ENCODE data around the gene CDCA5. TPM values are rescaled to one million over a fixed set of nuclear protein-coding genes. Genes with fewer than 3 reads are reported as not detected.

Gene CDCA5
- total RNA-seq, 4 donors from 2014 or later = 0.36 to 1.3 (median 1.00) TPM; not detected in 1

GRCh38 chr11:65131417-65131776, 47.6 kb upstream of the CDCA5 start:
- intact Hi-C loops (cut with DNase I; ENCODE audit: low total_unique reads) = no loop called here

DNA sequence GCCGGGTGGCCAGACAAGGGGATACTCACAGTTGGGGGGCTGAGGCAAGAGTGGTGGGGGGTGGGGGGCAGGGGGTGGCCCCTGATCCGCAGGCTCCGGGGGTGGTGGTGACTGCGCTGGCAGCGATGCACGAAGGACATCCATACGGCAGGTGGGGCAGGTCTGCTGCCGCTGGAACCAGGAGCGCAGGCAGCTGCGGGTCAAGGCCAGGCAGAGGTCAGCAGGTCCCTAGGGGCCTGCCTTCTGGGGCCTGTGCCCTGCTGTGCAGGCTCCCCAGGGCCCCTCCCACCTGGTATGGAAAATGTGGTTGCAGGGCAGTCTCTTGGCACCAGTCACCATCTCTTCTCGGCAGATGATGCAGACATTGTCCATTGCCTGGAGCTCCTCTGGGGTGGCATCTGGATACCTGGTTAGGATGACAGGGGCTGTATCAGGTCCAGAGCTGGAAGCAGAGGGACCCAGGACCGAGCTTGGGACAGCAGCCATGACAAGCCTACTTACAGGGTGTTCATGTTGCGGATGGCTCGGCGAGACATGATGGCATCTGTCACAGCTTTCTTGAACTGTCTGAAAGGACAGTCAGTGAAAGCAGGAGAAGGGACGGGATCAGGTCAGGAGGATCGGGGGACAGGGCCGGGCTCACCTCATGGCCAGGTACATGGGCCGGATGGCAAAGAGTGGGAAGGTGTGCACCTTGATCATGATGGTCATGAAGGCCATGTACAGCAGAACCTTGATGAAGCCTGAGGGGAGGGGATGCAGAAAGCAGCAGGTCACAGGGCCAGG, 47.0 kb upstream of the CDCA5 start:
- Histone ChIP-seq H3K27ac (no peak overlapping the region), H3K4me3 (no peak overlapping the region), H3K9me3 (no peaks in the 10 kb centered on the region), H3K36me3 (peaks cover 0 to 71% of the 10 kb centered on the region in 2 donors), H3K4me1 (peaks cover 21 to 25% of the 10 kb centered on the region in 2 donors), H3K27me3 (no peaks in the 10 kb centered on the region)
- in situ Hi-C loops (cut with MboI; ENCODE audit: low sequenced_read_pairs in 4 of 4) = no loop called here
- DNase-seq (no peak), ATAC-seq (no peak)
- TF ChIP-seq, protein P1, sequence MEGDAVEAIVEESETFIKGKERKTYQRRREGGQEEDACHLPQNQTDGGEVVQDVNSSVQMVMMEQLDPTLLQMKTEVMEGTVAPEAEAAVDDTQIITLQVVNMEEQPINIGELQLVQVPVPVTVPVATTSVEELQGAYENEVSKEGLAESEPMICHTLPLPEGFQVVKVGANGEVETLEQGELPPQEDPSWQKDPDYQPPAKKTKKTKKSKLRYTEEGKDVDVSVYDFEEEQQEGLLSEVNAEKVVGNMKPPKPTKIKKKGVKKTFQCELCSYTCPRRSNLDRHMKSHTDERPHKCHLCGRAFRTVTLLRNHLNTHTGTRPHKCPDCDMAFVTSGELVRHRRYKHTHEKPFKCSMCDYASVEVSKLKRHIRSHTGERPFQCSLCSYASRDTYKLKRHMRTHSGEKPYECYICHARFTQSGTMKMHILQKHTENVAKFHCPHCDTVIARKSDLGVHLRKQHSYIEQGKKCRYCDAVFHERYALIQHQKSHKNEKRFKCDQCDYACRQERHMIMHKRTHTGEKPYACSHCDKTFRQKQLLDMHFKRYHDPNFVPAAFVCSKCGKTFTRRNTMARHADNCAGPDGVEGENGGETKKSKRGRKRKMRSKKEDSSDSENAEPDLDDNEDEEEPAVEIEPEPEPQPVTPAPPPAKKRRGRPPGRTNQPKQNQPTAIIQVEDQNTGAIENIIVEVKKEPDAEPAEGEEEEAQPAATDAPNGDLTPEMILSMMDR (IDR thresholded peaks at IDR 0.05 in 4 of 5, conservative IDR thresholded peaks at IDR 0.05 in 1 of 5) = no peak
- TF ChIP-seq POLR2A (IDR thresholded peaks at IDR 0.05) = no peak
- intact Hi-C loops (cut with DNase I; ENCODE audit: low total_unique reads) = no loop called here

More at GRCh38 chr11:65131417-65131776, 47.6 kb upstream of the CDCA5 start:
- H3K27me3 ChIP-seq = no peaks in the 10 kb centered on the region
- TF ChIP-seq, protein P1 (IDR thresholded peaks at IDR 0.05 in 4 of 5, conservative IDR thresholded peaks at IDR 0.05 in 1 of 5) = no peak
- no peak for TF ChIP-seq POLR2A (IDR thresholded peaks at IDR 0.05)
- in situ Hi-C loops (cut with MboI; ENCODE audit: low sequenced_read_pairs in 4 of 4) = no loop called here
- H3K4me3 ChIP-seq = no peak overlapping the region
- H3K27ac ChIP-seq = no peak overlapping the region
- ATAC-seq (no peak), DNase-seq (no peak)
- H3K9me3 ChIP-seq = no peaks in the 10 kb centered on the region
- H3K36me3 ChIP-seq = peaks cover 0 to 65% of the 10 kb centered on the region in 2 donors
- H3K4me1 ChIP-seq = peaks cover 27 to 29% of the 10 kb centered on the region in 2 donors

GRCh38 chr11:65129649-65130441, 46.0 kb upstream of the CDCA5 start:
- DNase-seq (no peak), ATAC-seq (no peak)
- Histone ChIP-seq H3K27ac (no peak overlapping the region), H3K4me3 (no peak overlapping the region), H3K9me3 (no peaks in the 10 kb centered on the region), H3K27me3 (no peaks in the 10 kb centered on the region), H3K4me1 (peaks cover 15 to 18% of the 10 kb centered on the region in 2 donors), H3K36me3 (peaks cover 0 to 81% of the 10 kb centered on the region in 2 donors)
- TF ChIP-seq POLR2A (IDR thresholded peaks at IDR 0.05) = no peak
- TF ChIP-seq, protein P1 (IDR thresholded peaks at IDR 0.05 in 4 of 5, conservative IDR thresholded peaks at IDR 0.05 in 1 of 5) = no peak
- in situ Hi-C loops (cut with MboI; ENCODE audit: low sequenced_read_pairs in 4 of 4) (no loop called here), intact Hi-C loops (cut with DNase I; ENCODE audit: low total_unique reads) (no loop called here)

- in situ Hi-C loops (cut with MboI; ENCODE audit: low sequenced_read_pairs in 4 of 4) (no loop called here), intact Hi-C loops (cut with DNase I; ENCODE audit: low total_unique reads) (no loop called here)
- Histone ChIP-seq H3K27ac (no peak overlapping the region), H3K4me1 (peaks cover 13 to 17% of the 10 kb centered on the region in 2 donors), H3K4me3 (no peak overlapping the region), H3K27me3 (no peaks in the 10 kb centered on the region), H3K36me3 (peaks cover 0 to 89% of the 10 kb centered on the region in 2 donors), H3K9me3 (no peaks in the 10 kb centered on the region)
- TF ChIP-seq POLR2A (IDR thresholded peaks at IDR 0.05) = no peak
- TF ChIP-seq, protein P1 (IDR thresholded peaks at IDR 0.05 in 4 of 5, conservative IDR thresholded peaks at IDR 0.05 in 1 of 5) = no peak
- DNase-seq (no peak), ATAC-seq (no peak)
These were observed 44.6 kb upstream of the CDCA5 start for GRCh38 chr11:65128182-65129145.

All from gastrocnemius medialis (tissue), 4 donors.